Esophagus squamous epithelium (tissue), 5 donors: ENCODE measurements around the gene KHSRP. TPM values are rescaled to one million over a fixed set of nuclear protein-coding genes. Genes with fewer than 3 reads are reported as not detected.

Source experiments
- DNase-seq: peaks from one replicate; lab custom pipeline; 2025; lab: John Stamatoyannopoulos, UW
- H3K27ac ChIP-seq, 4 donors: fragments of 200-600 bp; sonication (generic); one replicate each; pipeline ENCODE4 v1.5.1; 2016 to 2019; ENCODE audit warnings: mild to moderate bottlenecking in 1 of 4
- H3K27me3 ChIP-seq, 4 donors: fragments of 200-600 bp; sonication (generic); 1 replicate in 3 of 4; 2 replicates in 1 of 4; pipeline versions ENCODE4 v1.5.1 to v1.6.0; 2017 to 2021; ENCODE audit warnings: antibody characterized with exemption in 1 of 4
- H3K36me3 ChIP-seq, 3 donors: fragments of 200-600 bp; sonication (generic); one replicate each; pipeline ENCODE4 v1.5.1; 2016 to 2019
- H3K4me1 ChIP-seq, 3 donors: fragments of 200-600 bp; sonication (generic); one replicate each; pipeline ENCODE4 v1.5.1; 2017 to 2019
- H3K4me3 ChIP-seq, 4 donors: fragments of 200-600 bp; sonication (generic); 1 replicate in 3 of 4; 2 replicates in 1 of 4; pipeline ENCODE4 v1.5.1; 2016 to 2019; ENCODE audit warnings: mild to moderate bottlenecking in 2 of 4, moderate library complexity in 1 of 4
- H3K9me3 ChIP-seq, 3 donors: fragments of 200-600 bp; sonication (generic); one replicate each; pipeline ENCODE4 v1.5.1; 2016 to 2019
- CTCF ChIP-seq, 6 experiments: fragments of 450-650 bp in 4 of 6; fragments of 200-600 bp in 2 of 6; sonication (generic) in 2 of 6; IDR thresholded peaks; one replicate each; pipeline ENCODE4 v1.5.1; 2016 to 2019; ENCODE audit warnings: antibody characterized with exemption in 6 of 6, mild to moderate bottlenecking in 4 of 6, moderate library complexity in 4 of 6
- POLR2A ChIP-seq, 4 donors: fragments of 450-650 bp; IDR thresholded peaks; one replicate each; pipeline ENCODE4 v1.6.1; 2017; ENCODE audit warnings: antibody characterized with exemption in 4 of 4, mild to moderate bottlenecking in 4 of 4, moderate library complexity in 3 of 4
- WGBS, 2 donors: methylation state at CpG; one replicate each; pipeline ENCODE4 v1.1.5; 2018; 5-methylcytosine and 5-hydroxymethylcytosine counted together
- intact Hi-C: fragments of 100-400 bp; cut with DNase I; formaldehyde crosslinking; loops from one replicate; pipeline ENCODE4 v1.15.0; 2022
- total RNA-seq, 4 donors: library from RNA; depleted of rRNA; stranded (reverse); fragments of >200 nt; gene quantifications; one replicate each; pipeline ENCODE4 v1.1.0, GENCODE V29; 2016
- donor health status: DM: yes; HTN: yes; CAD: no.

Gene KHSRP
- total RNA-seq, 4 donors from 2014 or later: 111 to 158 (median 125) TPM

DNA sequence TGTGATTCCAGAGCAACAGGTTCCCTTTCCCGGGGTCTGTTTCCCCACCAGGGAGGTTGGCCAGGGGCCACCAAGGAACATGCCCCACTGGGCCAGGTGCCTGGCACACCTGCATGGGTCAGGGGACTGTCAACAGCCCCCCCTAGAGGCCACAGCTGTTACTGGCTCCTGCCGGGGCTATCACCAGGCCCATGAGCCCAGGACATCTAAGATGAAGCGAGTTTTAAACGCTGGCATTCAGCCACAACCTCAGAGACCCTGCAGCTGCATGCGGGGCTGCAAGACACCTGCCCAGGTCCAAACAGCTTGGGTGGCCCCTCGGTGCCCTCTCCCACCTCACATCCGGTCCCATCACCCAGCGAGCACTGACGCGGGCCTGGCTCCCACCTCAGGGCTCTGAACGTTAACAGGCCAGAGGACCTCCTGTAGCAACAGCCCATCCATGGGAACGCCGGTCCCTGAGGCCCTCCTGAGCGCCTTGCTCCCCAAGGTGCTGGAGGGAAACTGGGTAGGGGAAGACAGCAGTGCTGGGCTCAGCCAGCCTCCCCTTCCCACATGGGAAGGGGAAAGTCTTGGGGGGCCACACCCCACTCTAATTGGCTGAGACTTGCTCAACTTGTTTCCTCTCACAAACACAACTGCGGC, 12.0 kb downstream of the KHSRP start:
- Histone ChIP-seq H3K27ac (peak overlapping the region in 2 of 4 donors; percentile 3 to 42), H3K36me3 (peaks cover 35 to 45% (median 37%) of the 10 kb centered on the region in 3 donors), H3K27me3 (no peaks in the 10 kb centered on the region), H3K4me1 (peaks cover 0 to 5% (median 0%) of the 10 kb centered on the region in 3 donors), H3K4me3 (no peak overlapping the region), H3K9me3 (no peaks in the 10 kb centered on the region)
- intact Hi-C loops: no loop called here
- 17 to 60% methylated on average over 1 of the region's 15 CpGs for WGBS, 2 donors
- TF ChIP-seq CTCF (IDR thresholded peaks at IDR 0.05): peak in 4 of 6 experiments; percentile 16 to 50 (median 28)
- no peak for TF ChIP-seq POLR2A (IDR thresholded peaks at IDR 0.05)
- no peak for DNase-seq

GRCh38 chr19:6412061-6412446, 12.6 kb downstream of the KHSRP start:
- intact Hi-C loops: no loop called here
- 70 to 80% methylated on average over 2 to 3 of the region's 12 CpGs for WGBS, 2 donors
- TF ChIP-seq CTCF (IDR thresholded peaks at IDR 0.05) (no peak), POLR2A (IDR thresholded peaks at IDR 0.05) (no peak)
- no peaks in the 10 kb centered on the region for H3K9me3 ChIP-seq
- DNase-seq: no peak
- H3K27ac ChIP-seq: no peak overlapping the region
- H3K4me3 ChIP-seq: no peak overlapping the region
- H3K4me1 ChIP-seq: peaks cover 0 to 5% (median 0%) of the 10 kb centered on the region in 3 donors
- no peaks in the 10 kb centered on the region for H3K27me3 ChIP-seq
- H3K36me3 ChIP-seq: peaks cover 30 to 40% (median 32%) of the 10 kb centered on the region in 3 donors

DNA sequence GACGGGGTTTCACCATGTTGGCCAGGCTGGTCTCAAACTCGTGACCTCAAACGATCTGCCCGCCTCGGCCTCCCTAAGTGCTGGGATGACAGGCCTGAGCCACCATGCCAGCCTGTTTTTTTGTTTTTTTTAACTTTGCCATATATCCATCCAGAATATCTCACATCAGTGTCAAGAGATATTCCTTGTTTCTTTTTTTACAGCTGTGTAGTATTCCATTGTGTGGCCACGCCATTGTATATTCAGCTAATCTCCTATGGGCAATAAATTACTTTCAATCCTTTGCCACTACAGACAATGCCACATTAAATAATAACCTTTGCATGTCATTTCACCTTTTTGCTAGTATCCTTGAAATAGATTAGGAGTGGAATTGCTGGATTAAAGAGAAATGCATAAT, 15.3 kb downstream of the KHSRP start:
- Histone ChIP-seq H3K4me1 (peaks cover 0 to 5% (median 0%) of the 10 kb centered on the region in 3 donors), H3K27me3 (no peaks in the 10 kb centered on the region), H3K36me3 (peaks cover 3 to 12% (median 4%) of the 10 kb centered on the region in 3 donors), H3K4me3 (no peak overlapping the region), H3K27ac (no peak overlapping the region), H3K9me3 (no peaks in the 10 kb centered on the region)
- no peak for TF ChIP-seq POLR2A (IDR thresholded peaks at IDR 0.05)
- intact Hi-C loops: no loop called here
- 91 to 97% methylated on average over 6 of the region's 6 CpGs for WGBS, 2 donors
- DNase-seq: no peak

GRCh38 chr19:6406401-6406800, 18.2 kb downstream of the KHSRP start:
- intact Hi-C loops: no loop called here

GRCh38 chr19:6402837-6403608, 21.6 kb downstream of the KHSRP start:
- Histone ChIP-seq H3K36me3 (no peaks in the 10 kb centered on the region), H3K27ac (no peak overlapping the region), H3K9me3 (no peaks in the 10 kb centered on the region), H3K27me3 (no peaks in the 10 kb centered on the region), H3K4me3 (no peak overlapping the region), H3K4me1 (no peaks in the 10 kb centered on the region)
- no peak for TF ChIP-seq POLR2A (IDR thresholded peaks at IDR 0.05)
- TF ChIP-seq CTCF (IDR thresholded peaks at IDR 0.05): no peak
- 47 to 52% methylated on average over 11 to 20 of the region's 22 CpGs for WGBS, 2 donors
- DNase-seq: no peak
- intact Hi-C loops: no loop called here

More at GRCh38 chr19:6406401-6406800, 18.2 kb downstream of the KHSRP start:
- H3K4me1 ChIP-seq: peaks cover 0 to 5% (median 0%) of the 10 kb centered on the region in 3 donors
- H3K36me3 ChIP-seq: no peaks in the 10 kb centered on the region
- H3K4me3 ChIP-seq: no peak overlapping the region
- DNase-seq: no peak
- TF ChIP-seq POLR2A (IDR thresholded peaks at IDR 0.05) (no peak), CTCF (IDR thresholded peaks at IDR 0.05) (no peak)
- no peaks in the 10 kb centered on the region for H3K9me3 ChIP-seq
- WGBS, 2 donors: 79 to 84% methylated on average over 5 of the region's 5 CpGs
- H3K27me3 ChIP-seq: no peaks in the 10 kb centered on the region
- H3K27ac ChIP-seq: no peak overlapping the region
